ENCODE measurements around the gene ZG16. TPM values are rescaled to one million over a fixed set of nuclear protein-coding genes. Genes with fewer than 3 reads are reported as not detected.
A peak's percentile ranks its signal among the peaks of the same experiment; 100 is the strongest.

The ZG16 gene
- total and polyA plus RNA-seq, 9 of the 15 experiments (the other 6 are each of a cell fraction or from before 2014, with no cell fraction given): 0.04 TPM; not detected in 8

DNA sequence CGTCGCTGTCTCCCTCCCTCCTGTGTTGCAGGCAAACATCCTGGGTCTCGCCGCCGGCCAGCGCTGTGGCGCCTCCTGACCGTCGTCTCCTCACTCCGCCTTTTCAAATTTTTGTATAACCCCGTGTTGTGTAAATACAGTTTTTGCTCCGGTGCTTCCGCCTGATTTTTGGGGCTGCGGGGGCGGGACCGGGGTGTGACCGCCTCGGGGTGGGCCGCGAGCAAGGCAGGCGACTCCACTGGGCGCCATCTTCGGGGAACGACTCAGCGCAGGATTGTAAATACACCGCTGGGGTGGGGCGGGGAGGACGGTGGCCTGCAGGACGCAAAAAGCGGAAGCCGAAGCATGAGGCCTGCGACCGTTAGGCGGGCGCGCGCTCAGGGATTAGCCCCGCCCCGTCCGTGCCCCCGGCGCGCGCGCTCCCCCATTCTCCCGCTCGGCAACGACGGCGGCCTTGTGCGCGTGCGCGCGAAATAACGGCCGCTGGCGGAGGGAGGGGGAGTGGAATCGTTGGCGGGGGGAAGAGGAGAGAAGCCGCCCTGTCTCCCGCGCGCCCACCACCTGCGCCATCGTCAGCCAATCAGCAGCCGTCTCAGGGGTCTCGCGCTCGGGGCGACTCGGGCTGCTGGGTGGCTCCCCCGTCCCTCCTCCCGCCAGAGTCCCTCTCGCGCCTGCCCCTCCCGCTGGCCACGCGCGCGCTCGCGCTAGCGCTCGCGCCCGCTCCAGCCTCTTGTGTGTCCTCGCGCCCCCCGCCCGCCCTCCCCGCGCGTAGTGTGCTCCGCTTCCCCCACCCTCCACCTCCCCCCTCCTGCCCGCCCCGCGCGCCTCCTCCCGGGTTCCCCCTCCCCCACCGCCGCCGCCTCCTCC lies 27.4 kb downstream of the ZG16 start (continued):
- TF ChIP-seq THRB (CRISPR knock-in tag; conservative IDR thresholded peaks at IDR 0.05) (peak; percentile 83; the same call in 1 of the 2 replicates), L3MBTL2 (IDR thresholded peaks at IDR 0.05) (peak; percentile 86), ZNF76 (CRISPR knock-in tag; IDR thresholded peaks at IDR 0.05; ENCODE audit: borderline replicate concordance) (peak; percentile 92), RFX5 (IDR thresholded peaks at IDR 0.05; ENCODE audit: low read depth, low read length) (no peak), HDAC1 (IDR thresholded peaks at IDR 0.05) (peak in 1 of 2 experiments; percentile 49; a peak in 1 of 4 replicates), KAT7 (CRISPR knock-in tag; IDR thresholded peaks at IDR 0.05; ENCODE audit: borderline replicate concordance) (0 out of 2 replicates have a peak, but pooled peaks have one; percentile 71), TOE1 (IDR thresholded peaks at IDR 0.05; ENCODE audit: borderline replicate concordance) (peak; percentile 94), TOE1 (CRISPR knock-in tag; IDR thresholded peaks at IDR 0.05; ENCODE audit: borderline replicate concordance, low read depth) (no peak), ETV6 (IDR thresholded peaks at IDR 0.05; ENCODE audit: borderline replicate concordance in 1 of 2, low read depth in 2 of 2, low read length in 1 of 2) (0 out of 4 replicates have a peak, but pooled peaks of 1 of the 2 experiments have one; percentile 29), ETV6 (CRISPR knock-in tag; IDR thresholded peaks at IDR 0.05; ENCODE audit: borderline replicate concordance) (no peak), TGIF2 (CRISPR knock-in tag; IDR thresholded peaks at IDR 0.05) (no peak), YY1 (IDR thresholded peaks at IDR 0.05; ENCODE audit: borderline replicate concordance in 1 of 3, control insufficient read depth in 1 of 3, extremely low read depth in 1 of 3, insufficient read depth in 3 of 3, insufficient read length in 1 of 3, insufficient replicate concordance in 2 of 3, low read depth in 1 of 3, low read length in 2 of 3) (peak; percentile 63 to 98 (median 95)), CLOCK (CRISPR knock-in tag; IDR thresholded peaks at IDR 0.05; ENCODE audit: borderline replicate concordance) (no peak)
- TF ChIP-seq, protein P1, sequence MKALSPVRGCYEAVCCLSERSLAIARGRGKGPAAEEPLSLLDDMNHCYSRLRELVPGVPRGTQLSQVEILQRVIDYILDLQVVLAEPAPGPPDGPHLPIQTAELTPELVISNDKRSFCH (CRISPR knock-in tag; IDR thresholded peaks at IDR 0.05): no peak
- TF ChIP-seq, protein P1 (tag; IDR thresholded peaks at IDR 0.05): peak; percentile 75; the same call in 1 of the 2 replicates
- TF ChIP-seq, protein P2, sequence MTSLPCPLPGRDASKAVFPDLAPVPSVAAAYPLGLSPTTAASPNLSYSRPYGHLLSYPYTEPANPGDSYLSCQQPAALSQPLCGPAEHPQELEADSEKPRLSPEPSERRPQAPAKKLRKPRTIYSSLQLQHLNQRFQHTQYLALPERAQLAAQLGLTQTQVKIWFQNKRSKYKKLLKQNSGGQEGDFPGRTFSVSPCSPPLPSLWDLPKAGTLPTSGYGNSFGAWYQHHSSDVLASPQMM (CRISPR knock-in tag; IDR thresholded peaks at IDR 0.05): no peak
- TF ChIP-seq, protein P3, sequence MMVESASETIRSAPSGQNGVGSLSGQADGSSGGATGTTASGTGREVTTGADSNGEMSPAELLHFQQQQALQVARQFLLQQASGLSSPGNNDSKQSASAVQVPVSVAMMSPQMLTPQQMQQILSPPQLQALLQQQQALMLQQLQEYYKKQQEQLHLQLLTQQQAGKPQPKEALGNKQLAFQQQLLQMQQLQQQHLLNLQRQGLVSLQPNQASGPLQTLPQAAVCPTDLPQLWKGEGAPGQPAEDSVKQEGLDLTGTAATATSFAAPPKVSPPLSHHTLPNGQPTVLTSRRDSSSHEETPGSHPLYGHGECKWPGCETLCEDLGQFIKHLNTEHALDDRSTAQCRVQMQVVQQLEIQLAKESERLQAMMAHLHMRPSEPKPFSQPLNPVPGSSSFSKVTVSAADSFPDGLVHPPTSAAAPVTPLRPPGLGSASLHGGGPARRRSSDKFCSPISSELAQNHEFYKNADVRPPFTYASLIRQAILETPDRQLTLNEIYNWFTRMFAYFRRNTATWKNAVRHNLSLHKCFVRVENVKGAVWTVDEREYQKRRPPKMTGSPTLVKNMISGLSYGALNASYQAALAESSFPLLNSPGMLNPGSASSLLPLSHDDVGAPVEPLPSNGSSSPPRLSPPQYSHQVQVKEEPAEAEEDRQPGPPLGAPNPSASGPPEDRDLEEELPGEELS (CRISPR knock-in tag; IDR thresholded peaks at IDR 0.05; ENCODE audit: borderline replicate concordance): no peak
